ENCODE results near the gene ZNF574. TPM values are rescaled to one million over a fixed set of nuclear protein-coding genes. Genes with fewer than 3 reads are reported as not detected.

ZNF574 gene
- total and polyA plus RNA-seq, 2 experiments from 2014 or later, result 19.4 to 61.2 TPM

GRCh38 chr19:42068756-42069571 lies 7.0 kb upstream of the ZNF574 start:
- Mint-ChIP-seq H3K27me3 (ENCODE audit: insufficient read depth, low read depth, poor library complexity) (peaks cover 4% of the 10 kb centered on the region), H3K27ac (no peak overlapping the region)
- H3K4me2 ChIP-seq, result peak overlapping the region; percentile 91

More at GRCh38 chr19:42068756-42069571, 7.0 kb upstream of the ZNF574 start:
- TF ChIP-seq ZNF462 (CRISPR knock-in tag; IDR thresholded peaks at IDR 0.05), result no peak
- TF ChIP-seq STAT1 (IDR thresholded peaks at IDR 0.05; ENCODE audit: unreplicated experiment), result no peak
- no peak for TF ChIP-seq POLR2AphosphoS5 (IDR thresholded peaks at IDR 0.05; ENCODE audit: low read depth)
- no peak for TF ChIP-seq CREB1 (CRISPR knock-in tag; IDR thresholded peaks at IDR 0.05; ENCODE audit: low read depth)
- Histone ChIP-seq H4K20me1 (replicated peaks; ENCODE audit: insufficient read depth) (peaks cover 12% of the 10 kb centered on the region), H3K36me3 (ENCODE audit: insufficient read depth) (no peaks in the 10 kb centered on the region; the same call in 1 of the 2 replicates), H2AFZ (peak overlapping the region; percentile 69; the same call in 1 of the 2 replicates), H3K27ac (ENCODE audit: low read depth) (no peak overlapping the region), H3K79me2 (replicated peaks; ENCODE audit: insufficient read depth) (peaks cover 28% of the 10 kb centered on the region), H3K27me3 (ENCODE audit: insufficient read depth) (no peaks in the 10 kb centered on the region), H3F3A (replicated peaks; ENCODE audit: low read depth) (peaks cover 6% of the 10 kb centered on the region; the same call in 1 of the 2 replicates), H3K4me1 (ENCODE audit: insufficient read depth) (peaks cover 20% of the 10 kb centered on the region), H3K4me3 (peak overlapping the region; percentile 83), H3K9me2 (ENCODE audit: insufficient read depth) (no peaks in the 10 kb centered on the region)
- DNase-seq (ENCODE audit: low spot score), result peak; percentile 51
- ATAC-seq, result peak; percentile 28
- Mint-ChIP-seq H3K4me3 (no peak overlapping the region), H3K36me3 (ENCODE audit: low read depth) (peaks cover 13% of the 10 kb centered on the region), H3K9me3 (0 out of 3 replicates have a peak, but pooled peaks cover 3% of the 10 kb centered on the region), H3K4me1 (peaks cover 16% of the 10 kb centered on the region)
